Stimulated activated CD8-positive, alpha-beta memory T cell treated with anti-CD3 and anti-CD28 coated beads, Interleukin-12 subunit alpha, Interleukin-12 subunit beta, amount 100 ng/mL, for 4 hours (primary cell): ENCODE data around the gene AGMO.

ENCODE experiments used
- DNase-seq: peaks from one replicate; pipeline ENCODE4 v3.0.0-alpha.2; 2020; ENCODE audit warnings: low read depth

Gene AGMO

GRCh38 chr7:15457990-15458955 lies 103.5 kb downstream of the AGMO start:
- no peak for DNase-seq

- DNase-seq: no peak
These were observed 109.1 kb downstream of the AGMO start for GRCh38 chr7:15452670-15453069.

- DNase-seq: no peak
These were observed 115.1 kb downstream of the AGMO start for GRCh38 chr7:15446722-15447121.

- DNase-seq: no peak
These were observed 115.5 kb downstream of the AGMO start for GRCh38 chr7:15446280-15446679.

GRCh38 chr7:15441915-15442314 lies 119.9 kb downstream of the AGMO start:
- no peak for DNase-seq

DNA sequence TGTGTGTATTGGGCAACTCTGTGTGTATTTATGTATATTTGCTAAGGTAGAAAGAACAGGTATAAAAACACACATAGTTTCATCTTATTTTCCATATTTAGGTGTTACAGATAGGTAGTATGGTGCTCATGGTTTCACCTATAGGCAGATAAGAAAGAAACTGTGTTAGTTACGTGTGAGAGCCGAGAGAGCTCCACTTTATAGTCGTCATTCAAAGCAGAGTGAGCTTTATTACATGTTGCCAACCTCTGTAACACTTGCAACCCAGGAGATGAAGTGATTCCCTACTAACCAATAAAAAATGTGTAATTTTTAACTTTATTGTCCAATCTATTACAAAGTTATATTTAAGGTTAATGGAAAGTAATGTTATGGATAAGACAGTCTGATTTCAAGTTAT lies 121.3 kb downstream of the AGMO start:
- DNase-seq: no peak

DNA sequence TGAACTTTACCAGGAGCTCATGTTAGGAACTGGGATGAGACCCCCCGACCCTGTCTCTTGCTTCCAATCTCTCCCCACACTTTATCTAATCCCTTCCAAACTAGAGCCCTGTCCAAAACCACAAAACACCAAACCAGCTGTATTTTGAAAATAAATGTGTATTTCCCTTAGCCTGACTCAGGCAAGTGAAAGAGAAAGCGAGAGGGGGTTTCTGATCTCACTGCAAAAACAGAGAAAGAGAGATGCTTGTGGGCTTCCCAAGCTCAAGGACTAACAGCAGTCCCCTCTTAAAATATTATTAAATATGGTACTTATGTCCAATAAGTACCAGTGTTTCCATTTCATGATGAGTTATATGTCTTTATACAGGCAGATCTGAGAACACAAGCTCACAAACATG lies 122.0 kb downstream of the AGMO start:
- DNase-seq: no peak

DNA sequence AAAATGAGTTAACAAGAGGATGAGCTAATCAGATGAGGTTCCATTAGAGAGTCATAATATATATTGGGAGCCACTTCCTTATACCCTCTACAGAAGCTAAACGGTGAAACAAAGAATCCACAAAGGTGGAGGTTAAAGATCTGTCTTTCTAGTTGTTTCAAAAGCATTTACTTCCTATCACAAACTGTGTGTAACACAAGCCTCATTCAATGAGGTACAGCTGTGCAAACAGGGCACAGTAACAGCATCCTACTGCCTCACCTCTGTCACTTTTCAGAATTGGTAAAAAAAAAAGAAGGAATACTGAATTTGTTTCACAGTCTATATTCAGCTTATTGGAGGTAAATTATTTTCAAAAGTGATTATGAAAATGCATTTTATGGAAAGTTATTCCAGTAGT lies 128.7 kb downstream of the AGMO start:
- no peak for DNase-seq

- DNase-seq: no peak
These were observed 130.9 kb downstream of the AGMO start for GRCh38 chr7:15430911-15431310.

DNA sequence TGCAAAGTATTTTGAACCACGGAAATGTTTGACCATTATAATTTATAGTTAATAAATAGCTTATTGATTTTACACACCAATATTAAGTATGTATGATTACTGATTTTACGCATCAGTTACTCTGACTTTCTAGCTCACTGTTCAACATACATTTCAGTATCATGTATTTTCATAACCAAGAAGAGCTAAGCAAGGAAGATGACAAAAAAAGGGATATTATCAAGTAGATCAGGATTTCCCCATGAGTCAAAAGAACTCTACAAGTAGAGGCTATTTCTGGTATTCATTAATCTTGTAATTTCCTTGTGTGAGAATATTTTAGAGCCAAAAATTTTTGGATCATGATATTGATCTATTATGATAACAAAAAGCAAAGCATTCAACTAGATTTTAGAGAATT lies 131.6 kb downstream of the AGMO start:
- no peak for DNase-seq

DNA sequence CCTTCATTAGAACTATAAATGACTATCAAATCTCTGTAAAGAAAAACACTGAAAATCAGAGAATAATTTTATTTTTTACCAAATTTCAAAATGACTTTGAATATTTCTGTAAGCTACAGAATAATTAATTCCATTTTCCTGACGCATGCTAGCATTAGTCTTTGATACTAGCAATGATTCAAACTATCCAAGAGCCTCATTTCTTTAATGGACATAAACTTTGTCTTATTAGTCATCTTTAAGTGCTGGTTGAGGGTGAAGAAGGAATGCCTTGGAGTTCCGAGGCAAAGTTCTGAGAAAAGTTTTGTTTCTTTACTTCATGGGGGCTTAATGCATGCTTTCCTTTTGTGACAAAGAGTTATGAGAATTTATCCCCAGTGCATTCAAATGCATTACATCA lies 137.3 kb downstream of the AGMO start:
- no peak for DNase-seq

DNA sequence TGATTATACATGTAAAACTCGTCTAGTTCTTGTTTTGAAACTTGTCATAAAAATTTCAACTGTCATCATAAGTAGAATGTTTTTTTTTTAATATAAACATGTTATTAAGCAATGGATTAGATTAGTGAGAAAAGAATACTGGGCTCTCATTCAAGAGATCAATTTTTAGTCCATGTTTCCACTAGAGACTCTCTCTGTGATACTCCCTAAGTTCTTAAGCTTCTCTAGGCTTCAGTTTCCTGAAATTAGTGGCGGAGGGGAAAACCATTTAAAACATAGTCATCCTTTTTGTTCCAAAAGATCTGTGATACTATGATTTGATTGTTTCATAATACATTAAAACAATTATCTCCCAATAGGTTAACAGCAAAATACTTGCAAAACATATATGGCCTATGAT lies 142.2 kb downstream of the AGMO start:
- no peak for DNase-seq

GRCh38 chr7:15418264-15418663 lies 143.6 kb downstream of the AGMO start:
- no peak for DNase-seq

- no peak for DNase-seq
These were observed 144.3 kb downstream of the AGMO start for GRCh38 chr7:15417341-15417988.

GRCh38 chr7:15411019-15411418 lies 150.8 kb downstream of the AGMO start:
- DNase-seq: no peak

DNA sequence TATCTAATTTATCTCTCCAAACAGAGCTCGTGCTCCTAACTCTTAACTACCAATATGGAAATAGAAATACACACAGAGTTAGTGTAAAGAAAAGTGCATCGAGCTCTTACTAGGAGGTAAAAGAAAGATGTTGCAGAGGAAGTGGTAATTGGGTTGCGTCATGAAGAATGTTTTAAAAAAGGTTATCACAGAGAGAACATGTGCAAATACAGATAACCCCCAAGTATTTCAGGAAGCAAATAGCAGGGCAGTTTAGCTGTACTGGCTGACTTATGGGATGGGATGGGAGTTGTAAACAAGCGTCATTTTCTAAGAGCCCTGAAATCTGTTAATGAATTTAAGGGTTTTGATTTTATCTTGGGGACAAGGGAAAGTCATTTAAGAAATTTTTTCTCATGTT lies 153.9 kb downstream of the AGMO start:
- no peak for DNase-seq

GRCh38 chr7:15403751-15404150 lies 158.1 kb downstream of the AGMO start:
- DNase-seq: no peak

DNA sequence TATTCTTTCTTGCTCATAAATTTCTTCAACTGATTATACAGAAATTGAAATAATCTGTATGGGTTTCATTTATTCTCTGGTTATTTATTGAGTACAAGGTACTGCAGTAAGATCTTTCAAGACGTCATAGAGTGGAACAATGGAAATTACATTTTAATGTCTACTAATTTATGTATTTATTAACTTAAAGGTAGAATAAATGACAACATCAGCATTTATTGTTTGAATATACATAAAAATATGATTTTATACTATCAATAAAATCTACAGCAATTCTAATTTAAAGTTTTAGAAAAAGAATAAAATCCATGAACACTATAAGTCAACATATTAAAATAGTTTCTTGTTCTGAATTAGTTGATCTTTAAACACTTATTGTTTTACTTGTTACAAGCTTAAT lies 158.5 kb downstream of the AGMO start:
- DNase-seq: no peak

DNA sequence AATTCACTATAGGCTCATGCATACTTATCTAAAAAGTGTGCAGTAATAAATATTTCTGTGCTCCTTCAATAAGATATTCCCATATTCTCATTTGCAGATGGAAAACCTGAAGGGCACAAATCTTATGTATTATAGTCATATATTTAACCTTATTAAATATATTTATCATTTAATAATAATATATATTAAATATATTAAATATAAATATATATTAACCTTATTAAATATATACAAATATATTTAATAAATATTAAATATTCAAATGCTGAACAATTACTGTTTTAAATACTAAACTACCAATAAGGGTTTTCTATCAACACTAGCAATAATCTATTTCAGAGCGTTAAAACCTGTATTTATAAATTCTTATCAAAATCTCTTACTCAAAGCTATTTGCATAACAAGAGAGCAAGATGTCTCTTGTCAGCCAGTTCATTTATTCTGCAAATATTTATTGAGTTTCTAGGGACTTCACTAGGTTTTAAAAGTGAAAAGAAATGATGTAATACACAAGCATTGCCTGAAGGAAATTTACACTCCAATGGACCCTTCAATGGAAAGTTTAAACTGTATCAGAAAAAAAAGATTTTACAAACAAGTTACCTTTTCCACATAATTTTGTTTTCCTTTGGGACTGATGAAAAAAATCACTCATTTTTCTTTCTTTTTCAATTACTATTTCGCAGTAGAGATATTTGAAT lies 159.2 kb downstream of the AGMO start:
- DNase-seq: no peak

DNA sequence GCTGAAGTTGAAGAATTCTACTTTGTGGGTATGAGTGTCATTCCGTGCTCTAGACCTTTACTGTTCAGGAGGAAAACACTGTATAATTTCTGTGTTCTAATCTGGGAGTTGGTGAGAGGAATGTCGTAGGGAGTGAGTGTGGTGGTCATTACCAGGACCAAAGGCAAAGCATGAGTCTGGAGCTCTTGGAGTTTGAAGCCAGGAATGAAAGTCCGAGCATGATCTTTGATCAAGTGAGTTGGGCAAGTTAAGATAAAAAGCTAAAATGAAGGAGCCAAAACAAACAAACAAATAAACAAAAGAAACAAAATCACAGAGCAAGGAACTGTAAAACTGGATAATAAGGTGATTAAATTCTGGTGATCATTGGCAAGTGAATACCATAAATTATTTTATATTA lies 161.4 kb downstream of the AGMO start:
- DNase-seq: no peak

DNA sequence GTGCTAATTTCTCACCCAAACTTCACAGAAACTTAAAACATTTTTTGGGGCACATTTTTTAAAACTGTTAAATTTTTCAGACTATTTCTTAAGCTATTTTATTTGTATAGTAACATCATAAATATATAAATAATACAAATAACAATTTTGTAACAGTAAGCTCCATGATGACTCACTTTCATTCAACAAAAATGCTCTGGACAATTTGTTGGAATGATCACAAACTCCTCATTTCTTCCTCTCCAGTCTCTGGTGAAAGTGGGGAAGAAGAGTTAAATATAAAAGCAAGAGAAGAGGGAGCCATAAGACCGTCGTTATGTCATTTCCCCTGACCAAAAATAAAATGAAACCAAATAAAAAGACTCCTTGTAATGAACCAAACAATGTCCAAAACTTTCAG lies 162.4 kb downstream of the AGMO start:
- no peak for DNase-seq

DNA sequence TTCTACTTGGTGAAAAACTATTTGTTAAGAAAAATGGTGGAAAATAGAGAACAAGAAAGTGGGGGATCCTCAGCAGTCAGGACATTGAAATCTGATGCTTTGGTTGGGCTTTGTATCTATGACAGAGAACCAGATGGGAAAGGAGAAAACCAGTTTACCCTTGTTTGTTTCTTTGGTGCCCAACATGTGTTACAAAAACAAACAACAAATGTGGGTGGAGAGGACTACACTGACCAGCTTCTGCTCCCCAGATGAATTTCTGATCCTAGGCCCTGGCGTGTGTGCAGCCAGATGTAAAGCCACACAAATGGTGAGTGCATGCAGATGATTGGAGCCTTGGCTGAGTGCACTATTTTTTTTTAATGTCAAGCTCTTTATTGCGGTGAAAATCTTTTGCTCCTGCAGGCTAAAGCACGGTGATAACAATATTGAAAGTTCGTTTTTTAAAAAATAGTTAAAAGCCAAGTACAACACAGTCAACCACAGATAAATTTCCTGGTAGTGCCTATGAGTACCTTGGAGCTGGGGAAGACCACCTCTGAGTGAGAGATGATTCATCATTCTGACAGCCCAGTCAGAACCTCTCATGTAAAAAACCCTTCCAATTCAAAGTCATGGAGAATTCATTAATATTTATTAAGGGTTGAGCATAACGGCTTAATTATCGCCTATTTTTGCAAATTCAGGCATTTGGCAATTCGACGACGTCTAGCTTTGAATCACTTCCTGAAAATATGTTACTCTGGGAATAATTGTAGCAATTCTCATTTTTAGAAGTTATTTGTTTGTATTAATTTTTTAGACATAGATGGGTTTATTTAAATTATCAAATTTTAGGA lies 163.7 kb downstream of the AGMO start:
- DNase-seq: no peak
